ENCODE measurements around the gene FHIT. TPM values are rescaled to one million over a fixed set of nuclear protein-coding genes. Genes with fewer than 3 reads are reported as not detected.

The FHIT gene
- total RNA-seq, 4 donors from 2014 or later: 8.8 to 35.6 (median 12.6) TPM

DNA sequence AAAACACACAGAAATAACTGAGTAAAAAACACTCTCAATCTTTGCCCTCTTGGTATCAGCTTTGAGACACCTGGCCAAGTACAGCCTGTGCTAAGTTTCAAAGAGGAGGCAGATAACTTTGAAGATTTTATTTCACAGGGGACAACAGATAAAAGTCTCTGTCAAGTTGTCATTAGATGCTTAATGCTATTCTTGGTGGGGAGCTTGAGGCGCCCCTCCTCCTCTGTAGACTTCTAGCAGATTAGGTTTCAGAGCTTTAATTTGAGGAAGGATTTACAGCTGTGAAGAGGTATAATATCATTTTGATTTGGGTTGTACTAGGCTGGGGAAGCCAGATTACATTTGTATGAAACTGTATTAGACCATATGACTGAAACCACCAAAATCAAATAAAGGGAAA lies 620.3 kb downstream of the FHIT start:
- TF ChIP-seq POLR2A (IDR thresholded peaks at IDR 0.05) (no peak), EP300 (IDR thresholded peaks at IDR 0.05) (no peak), POLR2AphosphoS5 (IDR thresholded peaks at IDR 0.05) (no peak)
- TF ChIP-seq, protein P1, sequence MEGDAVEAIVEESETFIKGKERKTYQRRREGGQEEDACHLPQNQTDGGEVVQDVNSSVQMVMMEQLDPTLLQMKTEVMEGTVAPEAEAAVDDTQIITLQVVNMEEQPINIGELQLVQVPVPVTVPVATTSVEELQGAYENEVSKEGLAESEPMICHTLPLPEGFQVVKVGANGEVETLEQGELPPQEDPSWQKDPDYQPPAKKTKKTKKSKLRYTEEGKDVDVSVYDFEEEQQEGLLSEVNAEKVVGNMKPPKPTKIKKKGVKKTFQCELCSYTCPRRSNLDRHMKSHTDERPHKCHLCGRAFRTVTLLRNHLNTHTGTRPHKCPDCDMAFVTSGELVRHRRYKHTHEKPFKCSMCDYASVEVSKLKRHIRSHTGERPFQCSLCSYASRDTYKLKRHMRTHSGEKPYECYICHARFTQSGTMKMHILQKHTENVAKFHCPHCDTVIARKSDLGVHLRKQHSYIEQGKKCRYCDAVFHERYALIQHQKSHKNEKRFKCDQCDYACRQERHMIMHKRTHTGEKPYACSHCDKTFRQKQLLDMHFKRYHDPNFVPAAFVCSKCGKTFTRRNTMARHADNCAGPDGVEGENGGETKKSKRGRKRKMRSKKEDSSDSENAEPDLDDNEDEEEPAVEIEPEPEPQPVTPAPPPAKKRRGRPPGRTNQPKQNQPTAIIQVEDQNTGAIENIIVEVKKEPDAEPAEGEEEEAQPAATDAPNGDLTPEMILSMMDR (IDR thresholded peaks at IDR 0.05): no peak
- 88% methylated on average over 1 of the region's 1 CpG for WGBS
- Histone ChIP-seq H3K36me3 (no peaks in the 10 kb centered on the region), H3K27ac (no peak overlapping the region), H3K4me3 (no peak overlapping the region), H3K4me1 (no peaks in the 10 kb centered on the region), H3K27me3 (no peaks in the 10 kb centered on the region), H3K9me3 (no peaks in the 10 kb centered on the region)
- DNase-seq (ENCODE audit: low spot score in 2 of 2): no peak

DNA sequence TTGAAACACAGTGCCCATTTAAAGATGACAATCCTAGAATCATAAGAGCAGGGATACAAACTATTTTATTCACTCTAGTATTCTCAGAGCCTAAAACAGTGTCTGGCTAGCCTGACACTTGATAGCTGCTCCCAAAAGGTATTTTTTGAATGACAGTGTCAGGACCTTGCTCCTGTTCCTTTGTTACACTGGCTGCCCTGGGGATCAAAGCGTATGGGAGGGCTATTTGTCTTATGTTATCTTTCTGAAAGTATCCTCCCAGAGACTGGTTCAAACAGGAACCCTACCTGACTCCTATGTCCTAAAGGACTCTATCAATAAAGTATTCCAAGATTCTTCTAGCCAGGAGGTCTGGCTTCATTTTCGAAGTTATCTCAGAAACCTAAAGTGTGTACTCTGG lies 621.4 kb downstream of the FHIT start:
- H3K4me1 ChIP-seq: no peaks in the 10 kb centered on the region
- no peak for TF ChIP-seq EP300 (IDR thresholded peaks at IDR 0.05)
- TF ChIP-seq POLR2A (IDR thresholded peaks at IDR 0.05): no peak
- TF ChIP-seq POLR2AphosphoS5 (IDR thresholded peaks at IDR 0.05): no peak
- TF ChIP-seq, protein P1 (IDR thresholded peaks at IDR 0.05): no peak
- 81% methylated on average over 2 of the region's 2 CpGs for WGBS
- no peaks in the 10 kb centered on the region for H3K9me3 ChIP-seq
- H3K27ac ChIP-seq: no peak overlapping the region
- no peak for DNase-seq (ENCODE audit: low spot score in 2 of 2)
- H3K36me3 ChIP-seq: no peaks in the 10 kb centered on the region
- no peak overlapping the region for H3K4me3 ChIP-seq
- no peaks in the 10 kb centered on the region for H3K27me3 ChIP-seq

DNA sequence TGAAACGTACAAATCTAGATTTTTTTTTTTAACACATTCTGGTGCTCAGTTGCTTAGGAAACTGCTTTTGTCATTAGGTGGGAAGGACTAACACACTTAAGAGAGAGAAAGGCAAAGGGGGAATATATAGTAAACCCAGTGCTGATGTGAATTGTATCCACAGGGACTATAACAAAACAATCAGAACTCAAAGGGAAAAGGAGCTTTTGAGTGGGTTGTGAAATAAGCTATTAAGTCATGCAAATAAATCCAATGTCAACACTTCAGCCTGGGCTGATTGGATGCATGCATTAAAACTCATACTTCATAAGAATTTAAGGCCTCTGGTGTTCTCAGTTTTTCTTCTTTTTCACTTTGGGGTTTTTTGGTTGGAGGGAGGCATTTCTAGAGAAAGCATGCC lies 628.9 kb downstream of the FHIT start:
- TF ChIP-seq EP300 (IDR thresholded peaks at IDR 0.05) (no peak), POLR2AphosphoS5 (IDR thresholded peaks at IDR 0.05) (no peak), POLR2A (IDR thresholded peaks at IDR 0.05) (no peak)
- TF ChIP-seq, protein P1 (IDR thresholded peaks at IDR 0.05): no peak
- Histone ChIP-seq H3K36me3 (no peaks in the 10 kb centered on the region), H3K9me3 (no peaks in the 10 kb centered on the region), H3K4me1 (no peaks in the 10 kb centered on the region), H3K27ac (no peak overlapping the region), H3K4me3 (no peak overlapping the region), H3K27me3 (no peaks in the 10 kb centered on the region)
- DNase-seq (ENCODE audit: low spot score in 2 of 2): no peak
- 37% methylated on average over 1 of the region's 1 CpG for WGBS

DNA sequence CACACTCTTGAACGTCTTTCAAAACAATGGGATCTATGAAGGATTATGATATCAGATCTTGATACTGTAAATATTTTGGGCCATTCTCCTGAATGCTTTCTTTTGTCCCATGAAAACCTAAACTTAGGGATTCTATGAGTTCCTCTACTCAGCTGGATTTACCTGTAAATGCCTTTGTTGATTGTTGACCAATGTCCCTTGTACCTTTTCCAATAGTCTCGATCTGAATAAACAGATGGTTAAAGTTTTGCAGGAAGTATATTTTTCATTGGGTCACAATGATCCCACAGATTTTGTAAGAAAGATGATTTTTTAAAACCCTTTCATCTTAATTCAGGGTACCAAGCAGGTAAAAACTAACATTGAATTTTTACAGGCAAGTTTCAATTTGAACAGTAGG lies 634.1 kb downstream of the FHIT start:
- Histone ChIP-seq H3K36me3 (no peaks in the 10 kb centered on the region), H3K4me3 (no peak overlapping the region), H3K9me3 (no peaks in the 10 kb centered on the region), H3K4me1 (no peaks in the 10 kb centered on the region), H3K27ac (no peak overlapping the region), H3K27me3 (no peaks in the 10 kb centered on the region)
- TF ChIP-seq, protein P1 (IDR thresholded peaks at IDR 0.05): no peak
- TF ChIP-seq EP300 (IDR thresholded peaks at IDR 0.05): no peak
- TF ChIP-seq POLR2AphosphoS5 (IDR thresholded peaks at IDR 0.05): no peak
- no peak for TF ChIP-seq POLR2A (IDR thresholded peaks at IDR 0.05)
- no peak for DNase-seq (ENCODE audit: low spot score in 2 of 2)
- whole genome bisulfite sequencing: 64% methylated on average over 2 of the region's 2 CpGs

DNA sequence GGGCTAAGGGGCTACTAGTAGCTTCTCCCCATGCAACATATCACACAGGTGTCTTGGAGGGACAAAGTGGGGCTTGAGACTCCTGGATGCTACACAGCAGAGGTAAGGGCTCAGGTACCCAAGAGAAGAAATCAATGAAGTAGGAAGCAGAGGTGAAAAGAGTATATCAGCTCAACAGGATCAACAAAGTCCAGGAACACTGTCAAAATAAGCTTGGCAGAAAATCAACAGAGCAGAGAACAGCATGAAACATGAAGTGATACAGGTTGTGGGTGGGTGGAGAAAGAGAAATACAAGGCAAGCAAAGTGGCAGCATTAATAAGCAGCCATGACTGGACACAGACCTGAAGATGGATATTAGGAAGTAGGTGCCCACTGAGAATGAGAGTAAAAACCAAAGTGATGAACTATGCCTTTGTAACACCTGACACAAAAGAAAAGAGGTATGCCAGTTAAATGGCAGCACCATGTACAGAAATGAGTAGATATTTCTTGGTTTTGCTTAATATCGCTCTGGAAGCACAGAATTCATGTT lies 637.4 kb downstream of the FHIT start:
- Histone ChIP-seq H3K9me3 (no peaks in the 10 kb centered on the region), H3K36me3 (no peaks in the 10 kb centered on the region), H3K27ac (no peak overlapping the region), H3K4me1 (peaks cover 3% of the 10 kb centered on the region), H3K27me3 (no peaks in the 10 kb centered on the region), H3K4me3 (no peak overlapping the region)
- no peak for TF ChIP-seq POLR2AphosphoS5 (IDR thresholded peaks at IDR 0.05)
- TF ChIP-seq, protein P1 (IDR thresholded peaks at IDR 0.05): no peak
- no peak for TF ChIP-seq EP300 (IDR thresholded peaks at IDR 0.05)
- no peak for TF ChIP-seq POLR2A (IDR thresholded peaks at IDR 0.05)
- no peak for DNase-seq (ENCODE audit: low spot score in 2 of 2)
- 91% methylated on average over 1 of the region's 1 CpG for WGBS

All from suprapubic skin (tissue), 4 donors.